Karpas-422 (cell line): ENCODE data around the gene EPB42. TPM values are rescaled to one million over a fixed set of nuclear protein-coding genes. Genes with fewer than 3 reads are reported as not detected.

Experiments
- DNase-seq: peaks from one replicate; pipeline ENCODE4 v3.0.0-alpha.2; 2015
- H2AFZ ChIP-seq: fragments of 200-600 bp; sonication (generic); 2 replicates; pipeline ENCODE4 v1.6.1; 2014; ENCODE audit warnings: antibody characterized with exemption, low read length, mixed read lengths
- H3K27ac ChIP-seq: fragments of 200-600 bp; sonication (generic); 2 replicates; pipeline ENCODE4 v1.5.1; 2014; ENCODE audit warnings: mild to moderate bottlenecking, low read length, moderate library complexity
- H3K27me3 ChIP-seq: fragments of 200-600 bp; sonication (generic); 2 replicates; pipeline ENCODE4 v1.6.1; 2014; ENCODE audit warnings: low read length, mixed read lengths
- H3K36me3 ChIP-seq: fragments of 200-600 bp; sonication (generic); 2 replicates; pipeline ENCODE4 v1.6.1; 2014; ENCODE audit warnings: low read length, mixed read lengths; ENCODE audit not compliant: insufficient read depth
- H3K4me1 ChIP-seq: fragments of 200-600 bp; sonication (generic); 2 replicates; pipeline ENCODE4 v1.6.1; 2014; ENCODE audit warnings: mild to moderate bottlenecking, low read length, mixed read lengths
- H3K4me2 ChIP-seq: fragments of 200-600 bp; sonication (generic); 2 replicates; pipeline ENCODE4 v1.6.1; 2014; ENCODE audit warnings: low read length, low read depth, mild to moderate bottlenecking; ENCODE audit not compliant: poor library complexity, severe bottlenecking
- H3K4me3 ChIP-seq: fragments of 200-600 bp; sonication (generic); 2 replicates; pipeline ENCODE4 v1.5.1; 2014; ENCODE audit warnings: mild to moderate bottlenecking, antibody characterized with exemption, low read length, mixed read lengths
- H3K79me2 ChIP-seq: fragments of 200-600 bp; sonication (generic); 2 replicates; pipeline ENCODE4 v1.6.1; 2014; ENCODE audit warnings: mild to moderate bottlenecking, low read length, mixed read lengths
- H3K9ac ChIP-seq: fragments of 200-600 bp; sonication (generic); 2 replicates; pipeline ENCODE4 v1.6.0; 2014; ENCODE audit warnings: low read length
- H3K9me2 ChIP-seq: fragments of 200-600 bp; sonication (generic), shearing (Covaris generic); replicated peaks from 2 replicates; pipeline ENCODE4 v1.6.0; 2014; ENCODE audit warnings: mild to moderate bottlenecking, low read length, moderate library complexity; ENCODE audit not compliant: insufficient read depth
- H3K9me3 ChIP-seq: fragments of 300-700, 200-600 bp; sonication (generic); 2 replicates; pipeline ENCODE4 v1.6.1; 2014; ENCODE audit warnings: low read length, mixed read lengths
- H4K20me1 ChIP-seq: fragments of 200-600 bp; sonication (generic); 2 replicates; pipeline ENCODE4 v1.6.1; 2014; ENCODE audit warnings: mild to moderate bottlenecking, antibody characterized with exemption, low read length, low read depth; ENCODE audit not compliant: insufficient read depth
- total RNA-seq: library from RNA; depleted of rRNA; stranded (reverse); fragments of >200 nt; shearing (Covaris generic); gene quantifications from 2 replicates; pipeline ENCODE4 v1.2.3, GENCODE V29; 2014; ENCODE audit warnings: low replicate concordance; rRNA removed

EPB42 gene
- not detected in 2 replicates for total RNA-seq

GRCh38 chr15:43220991-43221403, at the start of gene EPB42:
EPB42 (minus strand) TSS chr15:43221018; CDS start chr15:43220825, 193 bp downstream.
- no peak within 1 kb of the TSS for H3K4me2 ChIP-seq
- H3K9ac ChIP-seq, result no peak within 1 kb of the TSS
- no peaks in the 10 kb centered on the region for H3K36me3 ChIP-seq
- no peaks in the 10 kb centered on the region for H4K20me1 ChIP-seq
- H3K27me3 ChIP-seq, result no peaks in the 10 kb centered on the region
- no peak for DNase-seq
- H3K27ac ChIP-seq, result no peak within 1 kb of the TSS
- H3K4me1 ChIP-seq, result peaks cover 6% of the 10 kb centered on the region
- no peaks in the 10 kb centered on the region for H3K9me3 ChIP-seq
- H3K9me2 ChIP-seq, result no peaks in the 10 kb centered on the region
- H3K79me2 ChIP-seq, result no peaks in the 10 kb centered on the region
- H2AFZ ChIP-seq, result no peak within 1 kb of the TSS
- H3K4me3 ChIP-seq, result no peak within 1 kb of the TSS

GRCh38 chr15:43270113-43270665, 49.4 kb upstream of the EPB42 start:
- H3K9me2 ChIP-seq, result no peaks in the 10 kb centered on the region
- H3K4me3 ChIP-seq, result no peak overlapping the region
- no peaks in the 10 kb centered on the region for H3K27me3 ChIP-seq
- H3K36me3 ChIP-seq, result no peaks in the 10 kb centered on the region
- DNase-seq, result no peak
- H3K27ac ChIP-seq, result no peak overlapping the region
- no peak overlapping the region for H3K4me2 ChIP-seq
- H3K79me2 ChIP-seq, result no peaks in the 10 kb centered on the region
- H3K9me3 ChIP-seq, result no peaks in the 10 kb centered on the region
- H3K9ac ChIP-seq, result no peak overlapping the region
- H2AFZ ChIP-seq, result peak overlapping the region; percentile 50; the same call in 1 of the 2 replicates
- H3K4me1 ChIP-seq, result peaks cover 7% of the 10 kb centered on the region
- no peaks in the 10 kb centered on the region for H4K20me1 ChIP-seq

- H2AFZ ChIP-seq, result no peak overlapping the region
- H3K27ac ChIP-seq, result no peak overlapping the region
- H3K9me2 ChIP-seq, result no peaks in the 10 kb centered on the region
- no peak for DNase-seq
- H3K36me3 ChIP-seq, result no peaks in the 10 kb centered on the region
- H3K9ac ChIP-seq, result no peak overlapping the region
- no peak overlapping the region for H3K4me3 ChIP-seq
- H3K79me2 ChIP-seq, result no peaks in the 10 kb centered on the region
- H3K9me3 ChIP-seq, result no peaks in the 10 kb centered on the region
- H4K20me1 ChIP-seq, result no peaks in the 10 kb centered on the region
- no peak overlapping the region for H3K4me2 ChIP-seq
- peaks cover 7% of the 10 kb centered on the region for H3K4me1 ChIP-seq
- H3K27me3 ChIP-seq, result no peaks in the 10 kb centered on the region
Observed at GRCh38 chr15:43268111-43269105, 47.6 kb upstream of the EPB42 start.

- Histone ChIP-seq H3K9me3 (no peaks in the 10 kb centered on the region), H3K9me2 (no peaks in the 10 kb centered on the region), H3K36me3 (no peaks in the 10 kb centered on the region), H3K27ac (no peak overlapping the region), H3K4me1 (peaks cover 7% of the 10 kb centered on the region), H4K20me1 (no peaks in the 10 kb centered on the region), H3K4me3 (no peak overlapping the region), H3K27me3 (no peaks in the 10 kb centered on the region; the same call in 1 of the 2 replicates), H3K4me2 (no peak overlapping the region), H3K79me2 (no peaks in the 10 kb centered on the region), H2AFZ (no peak overlapping the region), H3K9ac (no peak overlapping the region)
- DNase-seq, result no peak
Observed at GRCh38 chr15:43267439-43267838, 46.6 kb upstream of the EPB42 start.

- Histone ChIP-seq H3K27me3 (no peaks in the 10 kb centered on the region; the same call in 1 of the 2 replicates), H3K9me3 (no peaks in the 10 kb centered on the region), H3K4me3 (no peak within 1 kb of the TSS), H2AFZ (no peak within 1 kb of the TSS), H3K27ac (no peak within 1 kb of the TSS), H3K4me1 (peaks cover 7% of the 10 kb centered on the region), H4K20me1 (no peaks in the 10 kb centered on the region), H3K9me2 (no peaks in the 10 kb centered on the region), H3K9ac (no peak within 1 kb of the TSS), H3K36me3 (no peaks in the 10 kb centered on the region), H3K4me2 (no peak within 1 kb of the TSS), H3K79me2 (no peaks in the 10 kb centered on the region)
- DNase-seq, result no peak
Observed at GRCh38 chr15:43266834-43267233, 46.0 kb upstream of the EPB42 start, which contains the start of gene TGM5. TGM5 (minus strand) TSS chr15:43266928; CDS start chr15:43266849, 79 bp downstream.

- Histone ChIP-seq H3K27me3 (no peaks in the 10 kb centered on the region; the same call in 1 of the 2 replicates), H3K36me3 (no peaks in the 10 kb centered on the region), H3K4me1 (peaks cover 7% of the 10 kb centered on the region), H3K9ac (no peak overlapping the region), H3K79me2 (no peaks in the 10 kb centered on the region), H3K4me3 (no peak overlapping the region), H3K27ac (no peak overlapping the region), H2AFZ (no peak overlapping the region), H4K20me1 (no peaks in the 10 kb centered on the region), H3K9me3 (no peaks in the 10 kb centered on the region), H3K4me2 (no peak overlapping the region), H3K9me2 (no peaks in the 10 kb centered on the region)
- no peak for DNase-seq
Observed at GRCh38 chr15:43266386-43266785, 45.6 kb upstream of the EPB42 start.

GRCh38 chr15:43260011-43260615, 39.3 kb upstream of the EPB42 start:
- no peaks in the 10 kb centered on the region for H3K36me3 ChIP-seq
- no peaks in the 10 kb centered on the region for H3K79me2 ChIP-seq
- H3K4me3 ChIP-seq, result no peak overlapping the region
- no peaks in the 10 kb centered on the region for H4K20me1 ChIP-seq
- no peak overlapping the region for H2AFZ ChIP-seq
- no peaks in the 10 kb centered on the region for H3K9me2 ChIP-seq
- H3K4me1 ChIP-seq, result no peaks in the 10 kb centered on the region
- H3K27me3 ChIP-seq, result no peaks in the 10 kb centered on the region; the same call in 1 of the 2 replicates
- no peak overlapping the region for H3K27ac ChIP-seq
- H3K4me2 ChIP-seq, result no peak overlapping the region
- no peaks in the 10 kb centered on the region for H3K9me3 ChIP-seq
- no peak for DNase-seq
- H3K9ac ChIP-seq, result no peak overlapping the region

GRCh38 chr15:43258781-43259180, 38.0 kb upstream of the EPB42 start:
- DNase-seq, result no peak
- Histone ChIP-seq H3K4me3 (no peak overlapping the region), H3K4me1 (no peaks in the 10 kb centered on the region), H3K9ac (no peak overlapping the region), H3K9me2 (no peaks in the 10 kb centered on the region), H3K4me2 (no peak overlapping the region), H2AFZ (no peak overlapping the region), H3K36me3 (no peaks in the 10 kb centered on the region), H3K27me3 (no peaks in the 10 kb centered on the region; the same call in 1 of the 2 replicates), H3K27ac (no peak overlapping the region), H4K20me1 (no peaks in the 10 kb centered on the region), H3K79me2 (no peaks in the 10 kb centered on the region), H3K9me3 (no peaks in the 10 kb centered on the region)
